OCI-LY1 (cell line): ENCODE measurements around the gene STRIP2.

Experiments
- H2AFZ ChIP-seq: fragments of 200-600 bp; sonication (generic), shearing (Covaris generic); 2 replicates; pipeline ENCODE4 v1.6.0; 2014; ENCODE audit warnings: antibody characterized with exemption, mild to moderate bottlenecking, low read length
- H3F3A ChIP-seq: fragments of 200-600 bp; sonication (generic), shearing (Covaris generic); 2 replicates; pipeline ENCODE4 v1.6.0; 2014; ENCODE audit warnings: mild to moderate bottlenecking, antibody characterized with exemption, low read length, moderate library complexity; ENCODE audit not compliant: insufficient read depth
- H3K27ac ChIP-seq: fragments of 200-600 bp; sonication (generic); 2 replicates; pipeline ENCODE4 v1.5.1; 2014; ENCODE audit warnings: low read length, mixed run types, mild to moderate bottlenecking, low read depth; ENCODE audit not compliant: poor library complexity, severe bottlenecking
- H3K27me3 ChIP-seq: fragments of 200-600 bp; sonication (generic); 2 replicates; pipeline ENCODE4 v1.6.0; 2014; ENCODE audit warnings: antibody characterized with exemption, mild to moderate bottlenecking, low read length, moderate library complexity; ENCODE audit not compliant: insufficient read depth
- H3K36me3 ChIP-seq: fragments of 200-600 bp; sonication (generic); 2 replicates; pipeline ENCODE4 v1.6.1; 2014; ENCODE audit warnings: mild to moderate bottlenecking, antibody characterized with exemption, low read length, moderate library complexity, mixed read lengths; ENCODE audit not compliant: insufficient read depth
- H3K4me1 ChIP-seq: fragments of 200-600 bp; sonication (generic); 2 replicates; pipeline ENCODE4 v1.5.1; 2014; ENCODE audit warnings: mild to moderate bottlenecking, low read length, moderate library complexity; ENCODE audit not compliant: insufficient read depth, severe bottlenecking
- H3K4me2 ChIP-seq: fragments of 200-600 bp; sonication (generic), shearing (Covaris generic); 2 replicates; pipeline ENCODE4 v1.6.1; 2014; ENCODE audit warnings: low read length
- H3K4me3 ChIP-seq: fragments of 200-600 bp; sonication (generic); 2 replicates; pipeline ENCODE4 v1.5.1; 2014; ENCODE audit warnings: low read length, low read depth, mild to moderate bottlenecking, mixed read lengths; ENCODE audit not compliant: poor library complexity, severe bottlenecking
- H3K79me2 ChIP-seq: fragments of 200-600 bp; shearing (Covaris generic); 2 replicates; pipeline ENCODE4 v1.6.1; 2016; ENCODE audit warnings: mixed run types, low read length, mixed read lengths; ENCODE audit not compliant: insufficient read depth
- H3K9ac ChIP-seq: fragments of 200-600 bp; sonication (generic), shearing (Covaris generic); 2 replicates; pipeline ENCODE4 v1.6.1; 2014; ENCODE audit warnings: mild to moderate bottlenecking, low read length, mixed read lengths
- H3K9me2 ChIP-seq: fragments of 200-600 bp; sonication (generic), shearing (Covaris generic); 2 replicates; pipeline ENCODE4 v1.6.1; 2014; ENCODE audit warnings: low read depth, mild to moderate bottlenecking, low read length, mixed read lengths
- H3K9me3 ChIP-seq: fragments of 200-600 bp; shearing (Covaris generic); 2 replicates; pipeline ENCODE4 v1.6.1; 2014; ENCODE audit warnings: low read length, mixed read lengths
- H4K20me1 ChIP-seq: fragments of 200-600 bp; sonication (generic), shearing (Covaris generic); 2 replicates; pipeline ENCODE4 v1.6.0; 2016; ENCODE audit warnings: mild to moderate bottlenecking, low read length; ENCODE audit not compliant: insufficient read depth
- CTCF ChIP-seq: fragments of 200-600 bp; sonication (generic), shearing (Covaris generic); IDR thresholded peaks from 2 replicates; pipeline ENCODE4 v1.5.1; 2017; ENCODE audit warnings: mild to moderate bottlenecking, antibody characterized with exemption, low read length, moderate library complexity, mixed read lengths
- EZH2 ChIP-seq: fragments of 200-600 bp; sonication (generic), shearing (Covaris generic); IDR thresholded peaks from 2 replicates; pipeline ENCODE4 v1.8.0; 2017; ENCODE audit warnings: borderline replicate concordance, mixed run types, mild to moderate bottlenecking, antibody characterized with exemption, low read length, moderate library complexity, mixed read lengths

Gene STRIP2

GRCh38 chr7:129427526-129428045, 6.6 kb upstream of the STRIP2 start:
- TF ChIP-seq EZH2 = no peak
- no peak for TF ChIP-seq CTCF
- Histone ChIP-seq H2AFZ (no peak overlapping the region), H3K27me3 (no peaks in the 10 kb centered on the region), H3F3A (no peaks in the 10 kb centered on the region), H4K20me1 (no peaks in the 10 kb centered on the region), H3K4me3 (no peak overlapping the region), H3K79me2 (no peaks in the 10 kb centered on the region), H3K4me2 (no peak overlapping the region), H3K27ac (no peak overlapping the region), H3K9me2 (no peaks in the 10 kb centered on the region), H3K9me3 (no peaks in the 10 kb centered on the region), H3K4me1 (no peaks in the 10 kb centered on the region), H3K36me3 (no peaks in the 10 kb centered on the region), H3K9ac (no peak overlapping the region)

- TF ChIP-seq EZH2 = no peak
- no peak overlapping the region for H3K4me3 ChIP-seq
- H2AFZ ChIP-seq = no peak overlapping the region
- H4K20me1 ChIP-seq = no peaks in the 10 kb centered on the region
- no peak overlapping the region for H3K27ac ChIP-seq
- no peaks in the 10 kb centered on the region for H3K9me2 ChIP-seq
- peaks cover 16% of the 10 kb centered on the region for H3K4me1 ChIP-seq
- no peaks in the 10 kb centered on the region for H3F3A ChIP-seq
- H3K27me3 ChIP-seq = peaks cover 6% of the 10 kb centered on the region; the same call in 1 of the 2 replicates
- no peak overlapping the region for H3K4me2 ChIP-seq
- no peaks in the 10 kb centered on the region for H3K36me3 ChIP-seq
- H3K9ac ChIP-seq = no peak overlapping the region
- no peaks in the 10 kb centered on the region for H3K9me3 ChIP-seq
- no peaks in the 10 kb centered on the region for H3K79me2 ChIP-seq
Observed at GRCh38 chr7:129431911-129432643, 2.2 kb upstream of the STRIP2 start.

- peak overlapping the region; percentile 66 for H3K4me3 ChIP-seq
Observed at GRCh38 chr7:129434675-129435318, 565 bp downstream of the STRIP2 start.

More at GRCh38 chr7:129434675-129435318, 565 bp downstream of the STRIP2 start:
- H3F3A ChIP-seq = no peaks in the 10 kb centered on the region
- no peaks in the 10 kb centered on the region for H4K20me1 ChIP-seq
- no peaks in the 10 kb centered on the region for H3K79me2 ChIP-seq
- peaks cover 6% of the 10 kb centered on the region; the same call in 1 of the 2 replicates for H3K27me3 ChIP-seq
- no peaks in the 10 kb centered on the region for H3K36me3 ChIP-seq
- H3K4me1 ChIP-seq = peaks cover 16% of the 10 kb centered on the region
- TF ChIP-seq EZH2 = no peak
- no peak for TF ChIP-seq CTCF
- no peak overlapping the region for H3K27ac ChIP-seq
- peak overlapping the region; percentile 26; the same call in 1 of the 2 replicates for H2AFZ ChIP-seq
- H3K9ac ChIP-seq = peak overlapping the region; percentile 65
- H3K9me3 ChIP-seq = no peaks in the 10 kb centered on the region
- no peaks in the 10 kb centered on the region for H3K9me2 ChIP-seq
- peak overlapping the region; percentile 83 for H3K4me2 ChIP-seq
